ENCODE results near the gene SSBP3.
"Not testable (repeated sequence)": the region's sequence is repeated elsewhere in the genome, so short reads cannot be mapped to it uniquely, and the experiment has no call there.

SSBP3 gene

GRCh38 chr1:54391450-54392209 is 14.6 kb downstream of the SSBP3 start:
- no peak for DNase-seq

GRCh38 chr1:54390655-54391054 is 15.5 kb downstream of the SSBP3 start:
- DNase-seq, result no peak

- DNase-seq, result not testable (repeated sequence)
Observed at GRCh38 chr1:54389608-54390007, 16.6 kb downstream of the SSBP3 start.

GRCh38 chr1:54387419-54387818 is 18.8 kb downstream of the SSBP3 start:
- DNase-seq, result no peak

GRCh38 chr1:54385727-54386022 is 20.5 kb downstream of the SSBP3 start:
- DNase-seq, result no peak

GRCh38 chr1:54384918-54385726 is 21.1 kb downstream of the SSBP3 start:
- DNase-seq, result peak; percentile 27 to 47

- DNase-seq, result no peak
Observed at GRCh38 chr1:54384471-54384870, 21.7 kb downstream of the SSBP3 start.

- no peak for DNase-seq
Observed at GRCh38 chr1:54381524-54381923, 24.7 kb downstream of the SSBP3 start.

- no peak for DNase-seq
Observed at GRCh38 chr1:54380290-54380882, 25.8 kb downstream of the SSBP3 start.

GRCh38 chr1:54379555-54380289 is 26.5 kb downstream of the SSBP3 start:
- no peak for DNase-seq

GRCh38 chr1:54378874-54379554 is 27.2 kb downstream of the SSBP3 start:
- no peak for DNase-seq

- DNase-seq, result peak; percentile 76 to 81
Observed at GRCh38 chr1:54378157-54378873, 27.9 kb downstream of the SSBP3 start.

- DNase-seq, result no peak
Observed at GRCh38 chr1:54377040-54377691, 29.0 kb downstream of the SSBP3 start.

GRCh38 chr1:54376430-54377039 is 29.7 kb downstream of the SSBP3 start:
- DNase-seq, result no peak

GRCh38 chr1:54375712-54376429 is 30.3 kb downstream of the SSBP3 start:
- DNase-seq, result no peak

- DNase-seq, result no peak
Observed at GRCh38 chr1:54375298-54375697, 30.9 kb downstream of the SSBP3 start.

- DNase-seq, result no peak
Observed at GRCh38 chr1:54374766-54375165, 31.4 kb downstream of the SSBP3 start.

- peak; percentile 44 to 72 for DNase-seq
Observed at GRCh38 chr1:54372978-54373377, 33.2 kb downstream of the SSBP3 start.

- no peak for DNase-seq
Observed at GRCh38 chr1:54371942-54372275, 34.3 kb downstream of the SSBP3 start.

All from Kasumi-1 (cell line).